Mesothelial cell of epicardium (in vitro differentiated cells): ENCODE data around the gene KEL. TPM values are rescaled to one million over a fixed set of nuclear protein-coding genes. Genes with fewer than 3 reads are reported as not detected.

ENCODE experiments used
- DNase-seq, 2 experiments: peaks; one replicate each; pipeline ENCODE4 v3.0.0; 2021; ENCODE audit warnings: low spot score in 2 of 2; ENCODE audit not compliant: unreplicated experiment in 2 of 2
- H3K27ac Mint-ChIP-seq: 2 replicates; pipeline ENCODE4 v1.8.0; 2021; ENCODE audit warnings: mixed read lengths
- H3K27me3 Mint-ChIP-seq: 2 replicates; pipeline ENCODE4 v1.8.0; 2021; ENCODE audit warnings: low read depth, mixed read lengths
- H3K36me3 Mint-ChIP-seq: 2 replicates; pipeline ENCODE4 v1.8.0; 2021; ENCODE audit warnings: mixed read lengths
- H3K4me1 Mint-ChIP-seq: 2 replicates; pipeline ENCODE4 v1.8.0; 2021; ENCODE audit warnings: mixed read lengths
- H3K4me3 Mint-ChIP-seq: 2 replicates; pipeline ENCODE4 v1.8.0; 2021; ENCODE audit warnings: mild to moderate bottlenecking, moderate library complexity, mixed read lengths
- H3K9me3 Mint-ChIP-seq: 2 replicates; pipeline ENCODE4 v1.8.0; 2021; ENCODE audit warnings: mixed read lengths
- CTCF ChIP-seq: fragments of 200-600 bp; sonication (generic); IDR thresholded peaks from one replicate; pipeline ENCODE4 v1.5.0; 2021; ENCODE audit warnings: antibody characterized with exemption; ENCODE audit not compliant: unreplicated experiment
- total RNA-seq: library from RNA; stranded (reverse); gene quantifications from 3 replicates; pipeline ENCODE4 v1.2.1, GENCODE V29; 2021

KEL gene
- total RNA-seq, 1 donor from 2014 or later, result 2.3 TPM

- peaks cover 4% of the 10 kb centered on the region for H3K27me3 Mint-ChIP-seq
- DNase-seq, result no peak
- no peaks in the 10 kb centered on the region for H3K36me3 Mint-ChIP-seq
- TF ChIP-seq CTCF, result no peak
- no peak overlapping the region for H3K4me3 Mint-ChIP-seq
- peaks cover 6% of the 10 kb centered on the region for H3K9me3 Mint-ChIP-seq
- peaks cover 12% of the 10 kb centered on the region for H3K4me1 Mint-ChIP-seq
- H3K27ac Mint-ChIP-seq, result no peak overlapping the region
Observed at GRCh38 chr7:142897691-142898090, 64.5 kb downstream of the KEL start.

GRCh38 chr7:142896741-142897379, 65.3 kb downstream of the KEL start:
- Mint-ChIP-seq H3K36me3 (no peaks in the 10 kb centered on the region), H3K27me3 (peaks cover 5% of the 10 kb centered on the region), H3K4me1 (peaks cover 12% of the 10 kb centered on the region), H3K4me3 (no peak overlapping the region), H3K27ac (no peak overlapping the region), H3K9me3 (no peaks in the 10 kb centered on the region)
- no peak for TF ChIP-seq CTCF
- no peak for DNase-seq

GRCh38 chr7:142896151-142896550, 66.0 kb downstream of the KEL start:
- no peaks in the 10 kb centered on the region for H3K36me3 Mint-ChIP-seq
- H3K27me3 Mint-ChIP-seq, result peaks cover 7% of the 10 kb centered on the region
- DNase-seq, result no peak
- TF ChIP-seq CTCF, result no peak
- peaks cover 12% of the 10 kb centered on the region for H3K4me1 Mint-ChIP-seq
- no peaks in the 10 kb centered on the region for H3K9me3 Mint-ChIP-seq
- no peak overlapping the region for H3K4me3 Mint-ChIP-seq
- H3K27ac Mint-ChIP-seq, result no peak overlapping the region

GRCh38 chr7:142894985-142895593, 67.1 kb downstream of the KEL start:
- no peak for TF ChIP-seq CTCF
- Mint-ChIP-seq H3K27me3 (peaks cover 7% of the 10 kb centered on the region), H3K9me3 (no peaks in the 10 kb centered on the region), H3K36me3 (no peaks in the 10 kb centered on the region), H3K4me1 (peaks cover 12% of the 10 kb centered on the region), H3K4me3 (no peak overlapping the region), H3K27ac (no peak overlapping the region)
- no peak for DNase-seq

GRCh38 chr7:142894112-142894984, 67.8 kb downstream of the KEL start:
- no peak for DNase-seq
- H3K36me3 Mint-ChIP-seq, result no peaks in the 10 kb centered on the region
- no peak overlapping the region for H3K4me3 Mint-ChIP-seq
- peaks cover 12% of the 10 kb centered on the region for H3K4me1 Mint-ChIP-seq
- no peak overlapping the region for H3K27ac Mint-ChIP-seq
- H3K9me3 Mint-ChIP-seq, result no peaks in the 10 kb centered on the region
- peaks cover 7% of the 10 kb centered on the region for H3K27me3 Mint-ChIP-seq
- no peak for TF ChIP-seq CTCF
